ENCODE results near the gene TBC1D22A.

TBC1D22A gene

GRCh38 chr22:47206164-47206563 is 443.7 kb downstream of the TBC1D22A start:
- Histone ChIP-seq H3K4me1 (ENCODE audit: insufficient read depth, low read length, severe bottlenecking) (no peaks in the 10 kb centered on the region), H3K9me2 (ENCODE audit: low read depth, low read length) (no peaks in the 10 kb centered on the region), H4K20me1 (ENCODE audit: insufficient read depth, low read length) (no peaks in the 10 kb centered on the region), H3K9ac (ENCODE audit: low read length) (no peak overlapping the region), H3K4me3 (ENCODE audit: low read depth, low read length, poor library complexity, severe bottlenecking) (no peak overlapping the region), H3K27me3 (ENCODE audit: insufficient read depth, low read length) (peaks cover 3% of the 10 kb centered on the region; the same call in 1 of the 2 replicates), H3K9me3 (ENCODE audit: low read length) (no peaks in the 10 kb centered on the region), H3F3A (ENCODE audit: insufficient read depth, low read length) (no peaks in the 10 kb centered on the region), H3K36me3 (ENCODE audit: insufficient read depth, low read length) (no peaks in the 10 kb centered on the region), H3K79me2 (ENCODE audit: insufficient read depth, low read length) (no peaks in the 10 kb centered on the region), H3K27ac (ENCODE audit: low read depth, low read length, poor library complexity, severe bottlenecking) (no peak overlapping the region), H2AFZ (ENCODE audit: low read length) (no peak overlapping the region), H3K4me2 (ENCODE audit: low read length) (no peak overlapping the region)
- no peak for TF ChIP-seq EZH2 (IDR thresholded peaks at IDR 0.05; ENCODE audit: borderline replicate concordance, low read length)
- no peak for TF ChIP-seq CTCF (IDR thresholded peaks at IDR 0.05; ENCODE audit: low read length)

- H3K27me3 ChIP-seq (ENCODE audit: insufficient read depth, low read length): peaks cover 3% of the 10 kb centered on the region; the same call in 1 of the 2 replicates
- no peaks in the 10 kb centered on the region for H3K9me3 ChIP-seq (ENCODE audit: low read length)
- no peaks in the 10 kb centered on the region for H3K79me2 ChIP-seq (ENCODE audit: insufficient read depth, low read length)
- H3K9ac ChIP-seq (ENCODE audit: low read length): no peak overlapping the region
- H4K20me1 ChIP-seq (ENCODE audit: insufficient read depth, low read length): no peaks in the 10 kb centered on the region
- H3F3A ChIP-seq (ENCODE audit: insufficient read depth, low read length): no peaks in the 10 kb centered on the region
- no peak for TF ChIP-seq EZH2 (IDR thresholded peaks at IDR 0.05; ENCODE audit: borderline replicate concordance, low read length)
- no peak overlapping the region for H3K27ac ChIP-seq (ENCODE audit: low read depth, low read length, poor library complexity, severe bottlenecking)
- H3K4me1 ChIP-seq (ENCODE audit: insufficient read depth, low read length, severe bottlenecking): no peaks in the 10 kb centered on the region
- no peak overlapping the region for H3K4me2 ChIP-seq (ENCODE audit: low read length)
- H3K4me3 ChIP-seq (ENCODE audit: low read depth, low read length, poor library complexity, severe bottlenecking): no peak overlapping the region
- no peaks in the 10 kb centered on the region for H3K36me3 ChIP-seq (ENCODE audit: insufficient read depth, low read length)
- no peaks in the 10 kb centered on the region for H3K9me2 ChIP-seq (ENCODE audit: low read depth, low read length)
- H2AFZ ChIP-seq (ENCODE audit: low read length): no peak overlapping the region
These were observed 444.3 kb downstream of the TBC1D22A start for GRCh38 chr22:47206666-47207218.

- no peaks in the 10 kb centered on the region for H4K20me1 ChIP-seq (ENCODE audit: insufficient read depth, low read length)
- no peaks in the 10 kb centered on the region for H3K79me2 ChIP-seq (ENCODE audit: insufficient read depth, low read length)
- no peak overlapping the region for H3K4me3 ChIP-seq (ENCODE audit: low read depth, low read length, poor library complexity, severe bottlenecking)
- TF ChIP-seq CTCF (IDR thresholded peaks at IDR 0.05; ENCODE audit: low read length) (no peak), EZH2 (IDR thresholded peaks at IDR 0.05; ENCODE audit: borderline replicate concordance, low read length) (no peak)
- H3F3A ChIP-seq (ENCODE audit: insufficient read depth, low read length): no peaks in the 10 kb centered on the region
- H3K27ac ChIP-seq (ENCODE audit: low read depth, low read length, poor library complexity, severe bottlenecking): no peak overlapping the region
- H3K9ac ChIP-seq (ENCODE audit: low read length): no peak overlapping the region
- H2AFZ ChIP-seq (ENCODE audit: low read length): no peak overlapping the region
- H3K4me1 ChIP-seq (ENCODE audit: insufficient read depth, low read length, severe bottlenecking): no peaks in the 10 kb centered on the region
- H3K4me2 ChIP-seq (ENCODE audit: low read length): no peak overlapping the region
- H3K27me3 ChIP-seq (ENCODE audit: insufficient read depth, low read length): peaks cover 3% of the 10 kb centered on the region; the same call in 1 of the 2 replicates
- no peaks in the 10 kb centered on the region for H3K36me3 ChIP-seq (ENCODE audit: insufficient read depth, low read length)
- H3K9me2 ChIP-seq (ENCODE audit: low read depth, low read length): no peaks in the 10 kb centered on the region
- H3K9me3 ChIP-seq (ENCODE audit: low read length): no peaks in the 10 kb centered on the region
These were observed 444.9 kb downstream of the TBC1D22A start for GRCh38 chr22:47207387-47207786.
